Endothelial cell of umbilical vein (primary cell): Measurements from ENCODE around the gene S100A16.

Source experiments
- EZH2 ChIP-seq: IDR thresholded peaks from 2 replicates; pipeline ENCODE4 v1.6.1; 2012; ENCODE audit warnings: borderline replicate concordance, low read depth, mild to moderate bottlenecking, moderate library complexity, low read length, inconsistent platforms; ENCODE audit not compliant: severe bottlenecking
- POLR2A ChIP-seq: IDR thresholded peaks from 2 replicates; pipeline ENCODE4 v1.6.1; 2012; ENCODE audit warnings: low read depth, mild to moderate bottlenecking, control low read depth, low read length
- TF ChIP-seq, protein P1 (sequence below), 2 donors: IDR thresholded peaks; 1 replicate in 1 of 2; 2 replicates in 1 of 2; pipeline ENCODE4 v1.5.1; 2011; ENCODE audit warnings: low read length in 2 of 2, mild to moderate bottlenecking in 2 of 2, moderate library complexity in 2 of 2, control low read depth in 1 of 2, inconsistent platforms in 1 of 2, low read depth in 1 of 2; ENCODE audit not compliant: insufficient read depth in 1 of 2; ENCODE audit errors: extremely low read depth in 1 of 2

DNA sequence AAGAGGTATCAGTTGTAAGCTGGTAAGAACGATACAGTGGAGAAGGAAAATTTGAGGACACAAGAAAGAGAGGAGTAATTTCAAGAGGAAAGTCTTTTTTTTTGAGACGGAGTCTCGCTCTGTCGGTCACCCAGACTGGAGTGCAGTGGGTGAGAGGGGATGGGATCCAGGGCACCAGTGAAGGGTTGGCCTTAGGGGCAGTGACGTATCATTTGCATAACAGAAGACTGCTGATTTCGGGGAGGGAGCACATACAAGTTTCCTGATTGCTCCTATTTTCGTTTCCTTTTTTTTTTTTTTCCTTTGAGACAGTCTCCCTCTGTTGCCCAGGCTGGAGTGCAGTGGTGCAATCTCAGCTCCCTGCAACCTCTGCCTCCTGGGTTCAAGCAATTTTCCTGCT, 10.2 kb upstream of the S100A16 start:
- TF ChIP-seq, protein P1, sequence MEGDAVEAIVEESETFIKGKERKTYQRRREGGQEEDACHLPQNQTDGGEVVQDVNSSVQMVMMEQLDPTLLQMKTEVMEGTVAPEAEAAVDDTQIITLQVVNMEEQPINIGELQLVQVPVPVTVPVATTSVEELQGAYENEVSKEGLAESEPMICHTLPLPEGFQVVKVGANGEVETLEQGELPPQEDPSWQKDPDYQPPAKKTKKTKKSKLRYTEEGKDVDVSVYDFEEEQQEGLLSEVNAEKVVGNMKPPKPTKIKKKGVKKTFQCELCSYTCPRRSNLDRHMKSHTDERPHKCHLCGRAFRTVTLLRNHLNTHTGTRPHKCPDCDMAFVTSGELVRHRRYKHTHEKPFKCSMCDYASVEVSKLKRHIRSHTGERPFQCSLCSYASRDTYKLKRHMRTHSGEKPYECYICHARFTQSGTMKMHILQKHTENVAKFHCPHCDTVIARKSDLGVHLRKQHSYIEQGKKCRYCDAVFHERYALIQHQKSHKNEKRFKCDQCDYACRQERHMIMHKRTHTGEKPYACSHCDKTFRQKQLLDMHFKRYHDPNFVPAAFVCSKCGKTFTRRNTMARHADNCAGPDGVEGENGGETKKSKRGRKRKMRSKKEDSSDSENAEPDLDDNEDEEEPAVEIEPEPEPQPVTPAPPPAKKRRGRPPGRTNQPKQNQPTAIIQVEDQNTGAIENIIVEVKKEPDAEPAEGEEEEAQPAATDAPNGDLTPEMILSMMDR (IDR thresholded peaks at IDR 0.05; ENCODE audit: extremely low read depth in 1 of 2, insufficient read depth in 1 of 2, low read depth in 1 of 2, low read length in 2 of 2): no peak
- TF ChIP-seq POLR2A: no peak
- TF ChIP-seq EZH2: no peak
